ENCODE measurements around the gene RAB38.

The RAB38 gene

DNA sequence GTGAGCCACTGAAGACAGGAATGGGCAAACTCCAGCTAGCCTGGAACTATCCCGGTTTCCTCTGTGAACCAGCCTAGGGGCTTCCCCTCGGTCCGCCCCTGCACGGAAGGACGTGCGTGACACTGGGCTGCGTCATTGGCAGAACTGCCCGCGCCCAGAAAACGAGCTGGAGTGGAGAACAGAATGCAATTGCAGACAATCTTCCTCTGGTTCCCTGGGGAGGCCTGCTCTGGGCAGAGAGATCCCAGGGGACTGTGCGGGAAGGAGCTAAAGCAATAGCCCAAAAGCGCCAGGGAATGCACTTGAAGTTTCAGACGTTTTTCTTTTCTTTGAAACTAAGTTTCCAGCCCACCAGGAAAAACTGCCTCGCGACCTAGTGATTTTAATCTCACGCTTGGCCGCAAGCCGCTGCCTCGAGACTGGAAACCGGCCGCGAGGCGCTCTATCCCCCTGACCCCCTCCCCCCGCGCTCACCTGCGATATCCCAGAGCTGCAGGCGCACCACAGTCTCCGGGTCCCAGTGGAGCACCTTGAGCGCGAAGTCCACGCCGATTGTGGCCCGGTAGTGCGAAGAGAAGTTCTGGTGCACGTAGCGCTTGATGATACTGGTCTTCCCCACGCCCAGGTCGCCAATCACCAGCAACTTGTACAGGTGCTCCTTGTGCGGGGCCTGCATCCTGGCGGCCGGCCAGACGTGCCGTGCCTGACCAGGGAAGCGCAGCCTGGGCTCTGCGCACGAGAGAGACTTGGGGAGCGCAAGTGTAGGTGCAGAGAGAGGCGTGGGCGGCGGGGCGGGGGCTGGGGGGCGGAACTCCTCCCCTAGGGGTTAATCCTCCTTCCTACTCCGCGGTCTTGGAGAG, at the start of gene RAB38:
Gene RAB38 (minus strand): TSS at position 735 of the 860 bp plus-strand sequence. CDS start 59 bp downstream, at position 676.
- DNase-seq (ENCODE audit: low spot score): peak; percentile 50

DNA sequence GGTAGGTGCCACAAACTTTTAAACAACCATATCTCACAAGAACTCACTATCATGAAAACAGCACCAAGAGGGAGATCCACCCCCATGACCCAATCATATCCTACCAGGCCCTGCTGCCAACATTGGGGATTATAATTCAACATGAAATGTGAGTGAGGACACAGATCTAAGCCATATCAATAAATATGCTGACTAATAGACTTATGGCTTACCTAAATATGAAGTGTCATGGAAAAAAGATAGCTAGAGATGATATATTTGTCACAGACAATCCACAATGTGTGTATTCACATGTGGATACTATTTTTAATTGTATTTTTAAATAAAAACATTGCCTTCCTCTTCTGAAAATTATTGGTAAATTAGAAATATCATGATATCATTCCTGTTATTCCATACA, 38.2 kb upstream of the RAB38 start:
- DNase-seq (ENCODE audit: low spot score): no peak

DNA sequence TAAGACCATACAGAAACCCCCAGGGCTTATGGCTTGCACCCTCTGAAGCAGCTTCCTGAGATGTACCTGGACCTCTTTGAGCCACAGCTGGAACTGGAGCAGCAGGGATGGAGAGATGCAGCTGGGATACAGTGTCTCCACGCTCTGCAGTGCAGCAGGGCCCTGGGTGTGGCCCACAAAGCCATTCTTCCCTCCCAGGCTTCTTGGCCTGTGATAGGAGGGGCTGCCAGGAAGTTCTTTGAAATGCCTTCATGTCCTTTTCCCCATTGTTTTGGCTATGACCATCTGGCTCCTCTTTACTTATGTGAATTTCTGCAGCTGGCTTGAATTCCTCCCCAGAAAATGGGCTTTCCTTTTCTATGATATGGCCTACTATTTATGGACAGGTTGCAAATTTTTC, 37.1 kb upstream of the RAB38 start:
- no peak for DNase-seq (ENCODE audit: low spot score)

DNA sequence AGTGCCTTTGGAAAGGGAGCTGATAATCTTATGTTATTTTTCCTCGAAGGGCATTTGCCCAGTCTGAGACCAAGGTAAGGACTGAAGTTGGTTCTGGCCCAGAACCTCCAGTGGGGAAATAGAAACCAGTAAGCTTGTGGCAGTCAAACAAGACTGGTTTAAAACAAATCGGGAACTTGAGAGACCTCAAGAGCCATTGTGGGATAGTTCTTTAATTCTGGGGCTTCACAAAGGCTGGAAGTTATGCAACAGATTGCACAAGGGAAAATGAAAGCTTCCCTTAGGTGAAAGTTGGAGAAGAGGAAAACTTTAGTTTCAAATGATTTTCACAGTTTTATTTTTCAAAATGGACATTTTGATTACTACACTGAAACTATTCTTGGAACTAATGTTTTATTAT, 33.5 kb upstream of the RAB38 start:
- no peak for DNase-seq (ENCODE audit: low spot score)

DNA sequence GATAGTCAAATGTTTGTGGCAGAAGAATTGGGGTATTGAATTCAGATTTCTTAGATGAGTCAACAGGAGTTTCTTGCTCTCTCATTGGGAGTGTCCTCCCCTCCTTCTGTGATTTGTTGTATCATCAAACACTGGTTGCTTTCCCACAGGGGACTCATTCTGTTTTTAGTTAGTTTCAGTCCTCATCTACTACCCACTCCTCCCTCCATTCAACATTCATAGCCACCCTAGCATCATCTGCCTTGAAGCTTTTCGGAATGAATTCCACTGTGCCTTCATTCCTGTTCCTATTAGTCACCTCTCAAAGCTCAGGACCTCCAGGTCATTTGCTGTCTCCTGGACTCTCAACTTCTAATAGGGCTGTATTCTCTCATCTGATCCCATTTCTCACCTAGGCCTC, 31.5 kb upstream of the RAB38 start:
- DNase-seq (ENCODE audit: low spot score): peak; percentile 35

DNA sequence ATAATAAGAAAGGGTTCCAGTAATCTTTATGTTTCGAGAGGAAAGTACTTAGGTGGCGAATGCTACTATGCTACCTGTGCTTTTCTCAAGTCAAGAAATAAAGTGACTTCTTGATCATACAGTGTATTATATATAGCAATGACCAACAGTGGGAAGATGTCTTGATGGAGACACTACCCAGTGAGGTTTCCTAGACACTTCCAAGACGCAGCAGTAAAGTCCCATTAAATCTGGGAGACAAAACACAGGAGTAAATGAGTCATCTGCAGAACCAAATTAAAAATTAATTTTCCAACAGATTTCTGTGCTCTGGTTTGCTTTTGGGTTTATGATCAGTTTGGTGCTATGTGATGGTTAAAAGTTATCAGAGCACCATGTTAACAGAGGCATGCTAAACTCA, 29.1 kb upstream of the RAB38 start:
- no peak for DNase-seq (ENCODE audit: low spot score)

DNA sequence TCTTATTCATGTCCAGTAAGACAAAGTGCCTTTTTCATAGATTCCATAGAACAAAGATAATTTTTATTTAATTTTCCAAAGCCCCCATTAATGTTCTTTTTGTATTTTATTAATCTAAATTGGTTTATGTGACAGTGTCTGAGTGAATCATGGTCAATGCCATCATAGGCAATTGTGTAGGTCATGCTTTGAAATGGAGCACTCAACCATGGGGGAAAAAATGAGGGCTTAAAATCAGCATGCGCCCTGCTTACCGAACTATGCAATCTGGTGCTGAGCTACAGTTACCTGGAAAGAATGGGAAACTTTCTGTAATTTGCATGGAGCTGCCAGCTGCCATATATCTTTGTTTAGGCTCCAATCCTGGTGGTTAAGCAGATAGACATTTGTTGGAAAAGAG, 28.4 kb upstream of the RAB38 start:
- no peak for DNase-seq (ENCODE audit: low spot score)

DNA sequence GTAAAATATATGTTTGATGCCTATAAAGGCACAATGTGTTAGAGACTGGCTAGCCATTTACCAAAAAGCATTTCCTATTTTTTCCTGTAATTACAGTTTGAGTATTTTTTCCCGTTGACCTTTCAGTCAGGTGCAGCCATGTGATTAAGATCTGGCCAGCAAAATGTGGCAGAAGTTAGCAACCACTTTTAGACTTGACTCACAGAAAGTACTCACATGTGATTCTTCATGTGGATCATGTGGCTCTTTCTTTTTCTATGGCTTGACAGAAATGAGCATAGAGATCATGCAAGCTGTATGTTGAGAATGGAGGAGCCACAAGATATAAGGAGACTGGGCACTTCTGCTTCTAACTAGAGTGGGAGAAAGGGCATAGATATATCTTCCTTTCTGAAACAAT, 27.3 kb upstream of the RAB38 start:
- no peak for DNase-seq (ENCODE audit: low spot score)

DNA sequence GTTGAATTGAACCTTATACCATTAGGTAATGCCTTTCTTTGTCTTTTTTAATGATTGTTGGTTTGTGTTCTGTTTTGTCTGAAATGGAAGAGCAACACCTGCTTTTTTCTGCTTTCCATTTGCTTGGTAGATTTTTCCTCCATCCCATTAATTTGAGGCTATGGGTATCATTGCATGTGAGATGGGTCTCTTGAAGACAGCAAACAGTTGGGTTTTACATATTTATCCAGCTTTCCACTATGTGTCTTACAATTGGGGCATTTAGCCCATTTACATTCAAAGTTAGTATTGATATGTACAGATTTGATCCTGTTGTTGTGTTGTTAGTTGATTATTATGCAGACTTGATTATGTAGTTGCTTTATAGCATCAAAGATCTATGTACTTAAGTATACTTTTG, 21.1 kb upstream of the RAB38 start:
- DNase-seq (ENCODE audit: low spot score): no peak

DNA sequence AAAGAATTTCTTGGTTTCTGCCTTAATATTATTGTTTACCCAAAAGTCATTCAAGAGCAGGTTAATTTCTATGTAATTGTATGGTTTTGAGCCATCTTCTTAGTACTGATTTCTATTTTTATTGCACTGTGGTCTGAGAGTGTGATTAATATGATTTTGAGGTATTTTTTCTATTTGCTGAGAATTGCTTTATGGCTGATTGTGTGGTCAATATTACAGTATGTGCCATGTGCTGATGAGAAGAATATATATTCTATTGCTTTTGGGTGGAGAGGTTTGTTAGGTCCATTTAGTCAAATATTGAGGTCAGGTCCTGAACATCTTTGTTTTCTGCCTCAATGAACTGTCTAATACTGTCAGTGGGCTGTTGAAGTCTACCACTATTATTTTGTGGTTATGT, 20.7 kb upstream of the RAB38 start:
- no peak for DNase-seq (ENCODE audit: low spot score)

DNA sequence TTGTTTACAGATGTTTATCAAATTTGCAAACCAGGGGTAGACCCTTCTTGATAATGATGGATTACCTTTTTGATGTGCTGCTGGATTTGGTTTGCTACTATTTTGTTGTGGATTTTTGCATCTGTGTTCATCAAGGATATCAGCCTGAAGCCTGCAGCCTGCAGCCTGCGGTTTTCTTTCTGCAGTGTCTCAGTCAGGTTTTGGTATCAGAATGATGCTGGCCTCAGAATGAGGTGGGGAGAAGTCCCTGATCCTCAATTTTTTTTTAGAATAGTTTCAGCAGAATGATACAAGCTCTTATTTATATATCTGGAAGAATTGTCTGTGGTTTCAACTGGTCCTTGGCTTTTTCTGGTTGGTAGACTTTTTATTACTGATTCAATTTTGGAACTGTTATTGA, 19.7 kb upstream of the RAB38 start:
- peak; percentile 15 for DNase-seq (ENCODE audit: low spot score)

DNA sequence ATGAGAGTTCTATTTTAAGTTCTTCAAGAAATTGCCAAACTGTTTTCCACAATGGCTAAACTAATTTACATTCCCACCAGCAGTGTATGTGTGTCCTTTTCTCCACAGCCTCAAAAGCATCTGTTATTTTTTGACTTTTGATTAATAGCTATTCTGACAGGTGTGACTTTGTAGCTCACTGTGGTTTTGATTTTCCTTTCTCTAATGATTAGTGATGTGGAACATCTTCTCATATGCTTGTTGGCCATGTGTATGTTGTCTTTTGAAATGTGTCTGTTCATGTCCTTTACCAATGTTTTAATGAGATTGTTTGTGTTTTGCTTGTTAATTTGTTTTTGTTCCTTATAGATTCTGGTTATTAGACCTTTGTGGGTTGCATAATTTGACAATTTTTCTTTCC, 18.0 kb upstream of the RAB38 start:
- DNase-seq (ENCODE audit: low spot score): no peak

DNA sequence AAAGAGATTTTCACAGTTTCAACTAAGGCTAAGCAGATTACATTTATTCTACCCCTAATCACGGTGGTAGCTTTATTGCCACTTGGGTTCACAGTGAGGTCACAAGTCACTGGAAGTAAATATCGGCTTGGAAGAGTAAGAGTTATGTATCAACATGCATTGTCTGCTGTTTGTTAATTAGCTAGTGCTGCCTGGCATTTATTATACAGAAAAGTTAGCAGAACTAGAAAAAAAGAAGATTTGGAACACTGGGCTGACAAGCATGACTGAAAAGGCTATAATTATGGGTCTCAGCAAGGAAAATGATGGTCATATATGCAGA, 13.7 kb upstream of the RAB38 start:
- no peak for DNase-seq (ENCODE audit: low spot score)

DNA sequence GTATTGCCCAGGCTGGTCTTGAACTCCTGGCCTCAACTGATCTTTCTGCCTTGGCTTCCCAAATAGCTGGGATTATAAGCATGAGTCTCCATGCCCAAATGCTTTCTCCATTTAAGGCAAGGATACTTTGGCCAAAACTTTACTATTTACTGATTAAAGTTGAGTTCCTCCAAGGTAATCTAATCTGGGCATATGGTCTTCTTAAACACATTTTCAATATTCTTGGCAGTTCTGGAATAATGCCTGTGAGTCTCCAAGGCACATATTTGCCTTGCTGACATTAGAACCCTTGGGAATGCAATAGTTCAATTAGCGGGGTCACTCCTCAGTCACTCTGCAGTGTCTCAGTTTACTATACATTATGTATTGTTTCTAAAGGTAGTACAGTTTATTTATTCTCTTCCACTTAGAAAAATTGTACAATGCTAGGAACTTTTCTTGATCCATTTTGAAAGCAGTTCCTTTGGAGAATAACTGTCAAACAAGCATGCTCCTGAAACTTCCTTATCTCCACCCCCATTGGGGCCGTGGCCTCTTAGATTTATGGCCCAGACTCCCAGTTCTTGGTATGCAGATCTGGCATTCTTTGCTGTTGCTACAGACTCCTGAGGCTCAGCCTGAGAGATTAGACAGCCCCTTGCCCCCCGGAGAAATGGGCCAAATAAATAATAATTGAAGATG, 13.1 kb upstream of the RAB38 start:
- DNase-seq (ENCODE audit: low spot score): no peak

DNA sequence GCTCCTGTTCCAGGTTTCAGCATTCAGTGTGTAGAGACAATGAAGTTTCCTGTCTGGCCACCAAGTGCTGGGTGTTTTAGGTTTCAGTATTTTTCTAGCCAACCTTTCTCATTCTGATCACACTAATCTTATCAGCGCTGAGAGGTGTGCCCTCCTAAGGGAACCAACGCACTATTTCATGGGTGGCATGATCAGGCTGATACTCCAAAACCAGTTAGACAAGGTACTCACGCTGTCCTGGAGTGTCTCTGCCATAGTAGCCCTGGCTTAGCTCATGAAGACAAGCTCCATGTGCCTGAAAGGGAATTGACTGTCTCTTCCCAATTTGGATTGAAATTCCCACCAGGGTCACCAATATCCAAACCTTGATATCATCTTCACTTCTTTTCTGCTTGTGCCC, 8.0 kb upstream of the RAB38 start:
- DNase-seq (ENCODE audit: low spot score): no peak

DNA sequence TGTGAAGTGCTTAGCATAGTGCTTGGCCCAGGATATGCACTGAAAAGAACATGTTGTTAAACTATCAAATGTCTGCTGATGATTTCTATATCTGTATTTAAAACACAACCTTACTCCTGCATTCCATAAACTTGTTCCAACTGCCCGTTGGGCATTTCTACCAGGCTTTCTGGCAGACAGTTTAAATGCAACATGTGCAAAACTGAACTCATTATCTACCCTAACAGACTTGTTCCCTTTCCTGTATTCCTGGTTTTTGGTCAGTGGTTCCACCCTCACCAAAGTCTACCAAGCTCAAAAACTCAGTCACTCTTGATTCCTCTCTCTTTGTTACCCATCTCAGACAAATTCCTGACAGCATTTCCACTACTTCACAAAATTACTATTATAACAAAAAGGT, 6.5 kb upstream of the RAB38 start:
- DNase-seq (ENCODE audit: low spot score): no peak

DNA sequence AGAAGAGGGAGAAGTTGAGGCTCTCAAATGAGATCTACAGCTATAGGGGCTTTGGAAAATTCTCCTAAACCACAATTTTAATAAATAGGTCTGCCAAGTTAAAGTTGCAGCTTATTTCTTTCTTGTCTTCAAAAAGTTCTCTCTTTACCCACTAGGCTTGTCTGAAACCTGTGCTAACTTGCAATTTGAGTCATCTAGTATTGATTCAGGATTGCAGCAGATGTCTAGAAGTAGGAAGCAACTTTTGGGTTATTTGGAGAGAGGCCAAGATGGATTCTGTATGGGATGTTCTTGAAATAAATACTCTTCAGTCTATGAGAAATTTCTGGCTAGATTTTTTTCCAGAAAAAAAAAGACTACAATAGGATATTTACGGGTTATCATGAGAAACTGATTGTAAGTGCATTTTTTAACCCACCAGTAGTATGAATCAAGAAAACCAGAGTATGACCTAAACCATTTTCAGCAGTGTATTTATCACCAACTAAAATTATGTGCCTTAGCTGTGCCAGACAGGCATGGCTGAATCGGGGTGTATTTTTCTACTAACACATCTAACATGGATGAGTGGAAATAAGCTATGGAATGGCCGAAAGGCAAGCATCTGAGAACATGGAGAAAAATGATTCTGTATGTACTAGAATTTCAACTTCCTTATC, 4.9 kb upstream of the RAB38 start:
- peak; percentile 69 for DNase-seq (ENCODE audit: low spot score)

DNA sequence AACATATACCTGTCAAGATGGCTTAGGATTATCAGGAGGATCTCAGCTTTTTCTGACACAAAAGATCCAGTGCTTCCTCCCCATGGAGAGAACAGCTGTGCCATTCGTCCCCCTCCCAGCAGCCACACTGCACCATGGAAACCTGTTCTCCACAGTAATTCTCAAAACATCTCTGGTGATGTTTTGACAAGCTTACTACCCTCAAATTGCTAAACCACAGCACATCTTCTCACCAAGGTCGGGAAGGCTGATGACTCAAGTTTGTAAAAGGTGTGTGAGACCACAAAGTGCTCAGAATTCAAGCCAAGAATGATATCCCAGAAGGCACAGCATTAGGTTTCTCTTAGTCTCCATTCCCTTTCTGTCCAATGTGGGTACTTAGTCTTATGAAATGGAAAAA, 3.9 kb upstream of the RAB38 start:
- peak; percentile 90 for DNase-seq (ENCODE audit: low spot score)

DNA sequence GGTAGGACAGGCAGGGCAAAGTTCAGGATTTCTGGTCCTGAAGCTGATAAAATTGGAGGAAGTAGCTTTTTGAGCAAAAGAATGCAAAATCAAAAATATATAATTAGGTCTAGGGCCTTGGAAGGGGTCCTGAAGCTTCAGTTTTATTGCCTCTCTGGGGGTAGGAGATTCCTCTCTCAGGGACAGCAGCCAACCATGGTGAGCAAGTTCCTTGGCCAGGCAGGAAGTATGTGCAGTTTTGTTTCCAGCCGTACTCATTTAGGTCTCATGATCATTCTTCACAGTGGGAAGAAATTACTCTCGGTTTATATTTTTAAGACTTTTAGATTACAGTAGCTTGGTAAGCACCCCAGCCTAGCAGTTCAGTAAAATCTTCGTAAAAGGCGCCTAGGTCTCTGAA, 2.9 kb upstream of the RAB38 start:
- DNase-seq (ENCODE audit: low spot score): no peak

DNA sequence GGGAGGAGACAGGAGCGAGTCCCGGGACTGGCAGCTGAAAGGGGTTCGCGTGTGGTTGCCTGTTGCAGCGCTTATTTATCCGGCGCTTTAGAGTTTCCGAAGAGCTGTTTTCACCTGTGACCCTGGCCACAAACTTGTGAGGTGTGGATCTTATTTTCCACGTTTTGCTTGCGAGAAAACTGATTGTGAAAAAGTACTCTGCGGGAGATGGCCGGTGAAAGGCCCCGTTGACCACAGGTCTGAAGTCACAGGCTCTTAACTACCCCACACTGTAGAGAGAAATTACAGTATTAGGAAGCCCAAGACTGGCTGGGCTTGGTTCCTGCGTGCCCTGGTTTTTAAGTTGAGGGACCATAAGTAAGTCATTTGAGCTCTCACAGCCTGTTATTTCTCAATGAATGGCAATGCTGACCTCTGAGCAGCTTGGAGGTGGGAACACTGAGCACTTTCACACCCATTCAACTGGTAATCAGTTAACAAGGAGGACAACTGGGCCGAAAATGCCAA, 379 bp upstream of the RAB38 start:
- peak; percentile 29 for DNase-seq (ENCODE audit: low spot score)

DNA sequence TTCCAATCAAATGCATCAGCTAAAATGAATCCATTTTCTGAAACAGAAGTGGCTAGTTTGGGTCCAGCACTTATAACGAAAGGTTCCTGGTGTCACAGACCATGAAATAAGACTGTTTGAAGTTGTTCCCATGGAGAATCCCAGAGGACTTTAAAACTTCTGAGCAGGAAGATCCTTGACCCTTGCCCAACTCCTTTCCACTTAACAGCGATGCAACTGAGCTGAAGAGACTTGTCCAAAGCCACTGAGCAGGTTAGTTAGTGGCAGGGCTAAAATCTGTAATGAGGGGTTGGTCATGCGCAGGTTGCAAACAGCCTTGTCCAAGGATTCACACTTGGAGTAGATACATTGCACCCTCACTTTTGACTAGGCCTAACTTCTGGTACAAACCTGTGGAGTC, 1.3 kb downstream of the RAB38 start:
- DNase-seq (ENCODE audit: low spot score): no peak

DNA sequence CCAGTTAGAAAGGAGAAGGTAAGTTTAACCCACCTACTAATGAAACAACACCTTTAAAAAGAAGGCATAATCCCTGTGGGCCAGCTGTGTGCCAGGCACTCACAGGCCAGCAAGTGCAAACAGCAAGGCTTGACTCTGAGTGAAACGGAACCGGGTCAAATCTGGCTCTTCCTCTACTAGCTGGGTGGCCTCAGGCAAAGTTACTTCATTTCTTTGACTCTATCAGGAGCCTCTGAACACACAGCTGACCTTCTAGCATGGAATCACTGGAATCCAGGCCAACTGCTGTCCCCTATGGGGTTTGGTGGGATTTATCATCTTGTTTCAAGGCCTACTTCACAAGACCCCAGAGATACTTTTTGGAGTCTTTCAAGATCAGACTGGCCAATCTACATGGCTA, 3.3 kb downstream of the RAB38 start:
- DNase-seq (ENCODE audit: low spot score): no peak

DNA sequence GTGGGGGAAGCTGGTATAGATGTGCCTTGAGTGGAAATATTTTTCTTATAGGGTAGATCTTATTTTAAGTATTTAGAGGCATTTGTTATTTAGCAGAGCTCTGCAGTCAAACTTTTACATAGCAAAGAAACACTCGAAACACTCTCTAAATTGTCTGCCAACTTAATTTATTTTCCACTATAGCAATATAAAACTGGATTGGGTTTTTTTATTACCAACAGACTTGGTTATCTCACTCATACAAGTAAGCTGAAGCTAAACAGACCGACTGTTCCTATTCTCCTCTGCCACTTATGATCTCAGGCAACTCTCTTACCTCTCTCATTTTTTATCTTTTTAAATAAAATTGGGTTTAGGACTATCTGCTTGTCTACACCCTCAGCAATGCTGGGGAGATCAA, 4.6 kb downstream of the RAB38 start:
- no peak for DNase-seq (ENCODE audit: low spot score)

All from activated CD4-positive, alpha-beta T cell treated with anti-CD3 and anti-CD28 coated beads, Interleukin-2, Interleukin-4, amounts not matched to agents 100 ng/mL and 50 ng/mL, durations not matched to agents 16 hours and 8 hours (primary cell).